NCI-H510A treated with DMSO at 0.1 percent for 48 hours (cell line): ENCODE data around the gene STK32B.

Experiments
- DNase-seq: peaks from one replicate; lab custom pipeline; 2025; lab: John Stamatoyannopoulos, UW

The STK32B gene

DNA sequence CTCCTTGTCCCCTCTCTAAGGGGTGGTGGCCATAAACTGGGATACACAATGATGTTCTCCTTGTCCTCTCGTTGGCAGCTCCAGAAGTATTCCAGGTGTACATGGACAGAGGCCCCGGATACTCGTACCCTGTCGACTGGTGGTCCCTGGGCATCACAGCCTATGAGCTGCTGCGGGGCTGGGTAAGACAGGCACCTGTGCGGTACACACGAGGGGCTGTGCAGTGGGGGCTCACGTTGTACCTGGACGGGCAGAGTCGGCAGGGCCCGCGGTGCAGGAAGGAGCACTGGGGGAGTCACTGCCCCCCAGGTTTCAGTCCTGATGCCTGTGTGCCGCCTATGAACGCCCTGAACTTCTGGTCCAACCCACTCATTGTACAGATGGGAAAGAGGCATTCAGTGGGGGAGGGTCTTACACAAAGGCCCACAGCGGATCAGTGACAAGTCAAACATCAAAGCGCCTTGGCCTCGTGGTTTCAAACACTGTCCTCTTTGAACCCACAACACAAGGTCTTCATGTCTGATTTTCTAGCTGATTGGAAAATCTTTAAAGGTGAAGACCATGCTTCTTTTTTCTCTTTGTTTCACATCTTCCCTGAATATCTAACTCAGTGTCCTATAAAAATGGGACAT lies 395.4 kb downstream of the STK32B start:
- no peak for DNase-seq

DNA sequence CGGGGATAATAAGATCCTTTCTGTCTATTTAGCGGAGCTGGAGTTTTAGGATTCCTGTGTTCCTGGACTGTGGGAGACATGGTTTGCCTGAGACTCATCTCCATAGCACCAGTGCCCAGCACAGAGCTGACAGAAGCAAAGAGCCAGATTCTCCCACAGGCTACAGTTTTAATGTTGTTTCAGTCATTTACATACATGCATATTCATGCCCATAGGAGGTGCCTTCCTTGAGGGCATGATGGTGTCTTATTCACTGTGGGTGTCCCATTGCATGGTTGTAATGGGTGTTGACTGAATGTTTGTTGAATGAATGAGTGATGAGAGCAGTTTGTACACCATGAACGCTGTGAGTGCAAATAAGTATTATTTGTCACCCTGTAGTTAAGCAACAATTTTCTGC lies 396.5 kb downstream of the STK32B start:
- DNase-seq = no peak

DNA sequence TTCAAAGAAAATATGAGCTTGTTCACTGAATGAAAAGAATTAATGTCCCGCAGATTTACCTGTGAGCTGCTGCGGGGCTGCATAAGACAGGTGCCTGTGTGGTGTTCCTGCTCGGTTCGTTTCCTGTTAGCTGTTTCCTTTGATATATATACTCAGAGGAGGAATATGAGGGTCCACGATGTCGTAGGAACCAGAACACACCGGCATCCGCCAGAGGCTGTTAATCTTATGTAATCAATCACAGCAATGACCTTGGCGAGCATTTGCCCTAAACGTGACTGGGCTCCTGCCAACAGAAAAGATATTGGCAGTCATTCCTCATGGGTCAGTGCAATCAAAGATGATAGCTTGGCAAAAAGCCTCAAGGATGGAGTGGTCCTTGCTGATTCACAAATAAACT lies 396.9 kb downstream of the STK32B start:
- DNase-seq = no peak

DNA sequence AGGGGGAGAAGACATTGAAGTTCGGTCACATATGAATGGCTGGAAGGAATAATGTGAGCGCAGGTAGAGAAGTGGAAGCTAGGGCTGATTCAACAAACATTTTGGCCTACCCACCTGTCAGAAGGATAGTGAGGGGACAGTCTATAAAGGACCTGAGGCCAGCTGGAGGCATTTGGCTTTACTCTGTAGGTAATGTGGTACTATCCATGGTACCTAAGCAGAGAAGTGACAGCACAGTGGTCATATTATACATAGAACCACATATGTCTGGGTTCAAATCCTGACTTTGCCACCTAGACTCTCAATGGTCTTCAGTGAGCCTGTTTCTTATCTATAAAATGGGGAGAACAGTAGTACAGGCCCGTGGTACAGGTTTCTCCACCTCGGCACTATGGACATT lies 400.0 kb downstream of the STK32B start:
- DNase-seq = no peak

DNA sequence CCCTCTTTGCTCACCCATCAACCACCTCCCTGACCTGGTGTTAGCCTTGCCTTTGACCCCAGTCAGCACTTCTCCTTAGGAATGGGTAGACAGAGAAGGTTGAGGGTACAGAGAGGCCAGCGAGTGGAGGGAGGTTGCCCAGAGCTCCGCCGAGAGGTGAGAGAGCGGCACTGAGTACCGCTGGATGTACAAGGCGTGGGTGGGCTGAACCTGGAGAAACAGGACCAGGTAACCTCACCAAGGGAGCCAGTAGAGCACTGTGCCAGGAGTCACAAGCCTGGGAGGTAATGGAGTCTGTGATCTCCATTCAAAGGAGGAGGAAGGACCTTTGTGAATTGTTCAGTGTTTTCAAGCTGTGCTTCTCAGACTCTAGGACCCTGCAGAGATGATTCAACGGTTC lies 400.9 kb downstream of the STK32B start:
- DNase-seq = no peak

DNA sequence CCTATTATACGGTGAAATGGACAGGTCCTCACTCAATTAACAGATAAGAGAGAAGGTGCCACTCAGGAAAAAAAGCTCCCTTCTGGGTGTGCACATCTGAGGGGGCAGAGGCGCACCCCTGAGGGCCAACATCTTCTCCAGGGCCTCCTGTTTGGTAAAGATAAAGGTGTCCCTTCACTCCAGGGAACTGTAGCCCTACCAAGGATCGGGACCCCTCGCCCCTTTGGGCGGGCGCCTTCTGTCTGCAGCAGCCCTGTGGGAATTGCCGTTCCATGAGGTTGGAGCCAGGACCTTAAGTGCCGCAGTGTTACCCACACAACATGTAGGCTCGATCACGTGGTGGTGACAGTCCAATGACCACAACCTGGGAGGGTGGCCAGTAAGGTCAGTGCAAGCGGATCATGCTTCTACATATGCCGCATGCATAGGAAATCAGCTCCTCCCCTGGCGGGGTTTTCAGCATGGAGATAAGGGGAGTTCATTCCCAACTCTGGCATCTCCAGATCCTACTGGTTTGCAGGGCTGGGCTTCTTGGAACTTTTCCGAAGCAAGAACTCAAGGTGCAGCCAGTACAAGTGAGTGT lies 403.8 kb downstream of the STK32B start:
- no peak for DNase-seq

DNA sequence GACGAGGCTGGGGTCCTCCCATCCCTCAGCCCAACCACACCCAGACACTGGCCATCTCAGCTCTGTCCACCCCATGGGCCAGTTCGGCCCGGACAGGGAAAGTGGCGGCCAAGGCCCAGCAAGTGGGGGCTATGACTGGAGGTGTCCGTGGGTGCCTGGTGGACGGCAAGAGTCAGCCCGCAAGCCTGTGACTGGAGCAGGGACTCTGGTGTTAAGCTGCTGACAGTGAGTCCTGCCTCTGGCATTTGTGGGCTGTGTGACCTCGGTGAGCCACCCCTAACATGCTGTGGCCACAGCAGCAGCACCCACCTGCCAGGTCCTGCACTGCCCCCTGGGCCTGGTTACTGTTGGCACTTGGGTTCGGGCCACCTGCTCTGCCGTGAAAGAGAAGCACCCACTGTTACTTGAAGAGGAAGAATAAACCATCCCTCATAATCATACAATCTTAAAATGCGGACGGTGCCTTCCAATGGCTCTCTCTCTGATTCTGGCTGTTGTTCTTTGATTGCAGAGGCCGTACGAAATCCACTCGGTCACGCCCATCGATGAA lies 405.1 kb downstream of the STK32B start:
- no peak for DNase-seq

DNA sequence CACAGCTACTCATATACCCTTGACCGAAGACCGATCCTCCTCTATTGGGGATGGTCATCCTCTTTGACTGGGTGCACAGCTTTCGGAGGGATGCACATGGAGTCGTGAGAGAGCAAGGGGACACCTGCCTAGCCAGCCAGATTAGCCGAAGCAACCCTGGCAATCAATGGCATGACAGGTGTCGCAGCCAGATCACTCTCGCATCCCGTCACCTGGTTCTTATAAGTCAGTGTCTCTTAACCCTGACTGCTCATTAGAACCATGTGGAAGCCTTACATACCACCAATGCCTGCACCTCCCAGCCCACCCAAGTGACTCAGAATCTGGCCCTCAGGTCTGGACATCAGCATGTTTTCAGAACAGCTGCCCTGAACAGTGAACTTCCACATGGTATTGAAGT lies 407.4 kb downstream of the STK32B start:
- DNase-seq = no peak

DNA sequence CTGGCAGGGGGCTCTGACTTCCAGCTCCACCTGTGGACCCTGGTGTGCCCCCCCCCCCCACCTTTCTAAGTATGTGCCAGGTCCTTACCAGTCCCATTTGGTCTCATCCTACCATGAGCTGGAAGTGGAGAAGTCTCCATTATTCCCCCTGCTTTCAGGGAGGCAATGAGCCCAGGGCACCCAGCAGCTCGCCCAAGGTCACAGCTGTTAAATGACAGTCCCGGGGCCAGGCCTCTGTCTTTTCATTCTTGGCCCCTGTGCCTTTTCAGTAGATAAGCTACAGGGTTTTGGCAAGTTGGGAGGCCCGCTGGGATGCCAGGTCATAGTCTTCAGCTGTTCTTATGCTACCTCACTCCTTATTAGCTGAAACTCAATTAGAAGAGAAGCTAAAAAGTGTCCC lies 408.0 kb downstream of the STK32B start:
- DNase-seq = no peak

DNA sequence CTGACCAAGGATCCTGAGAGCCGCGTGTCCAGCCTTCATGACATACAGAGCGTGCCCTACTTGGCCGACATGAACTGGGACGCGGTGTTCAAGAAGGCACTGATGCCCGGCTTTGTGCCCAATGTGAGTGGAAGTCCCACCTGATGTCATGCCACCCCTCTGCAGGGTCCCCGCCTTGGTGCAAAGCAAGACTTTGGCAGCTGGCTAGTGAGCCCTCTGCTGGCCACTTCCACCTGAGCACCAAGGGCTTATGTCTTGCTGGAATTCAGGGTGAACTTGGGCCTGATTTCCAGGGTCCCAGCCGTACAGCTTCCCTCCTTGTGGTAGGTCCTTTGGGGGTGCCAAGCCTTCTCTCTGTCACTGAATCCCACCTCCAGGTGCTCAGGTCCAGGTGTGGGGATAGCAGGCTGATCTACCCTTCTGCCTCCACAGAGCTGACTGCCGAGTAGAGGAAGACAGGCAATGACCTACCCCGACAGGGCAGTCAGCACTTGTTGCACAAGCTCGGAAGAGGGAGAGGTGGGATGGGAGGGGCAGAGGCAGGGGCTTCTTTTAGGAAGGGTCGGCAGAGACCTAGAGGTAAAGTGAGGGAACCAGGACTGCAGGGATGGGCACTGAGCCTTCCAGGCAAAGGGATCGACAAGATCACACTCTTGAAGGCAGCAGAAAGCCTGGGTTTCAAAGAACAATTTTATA lies 409.0 kb downstream of the STK32B start:
- DNase-seq = peak; percentile 32

DNA sequence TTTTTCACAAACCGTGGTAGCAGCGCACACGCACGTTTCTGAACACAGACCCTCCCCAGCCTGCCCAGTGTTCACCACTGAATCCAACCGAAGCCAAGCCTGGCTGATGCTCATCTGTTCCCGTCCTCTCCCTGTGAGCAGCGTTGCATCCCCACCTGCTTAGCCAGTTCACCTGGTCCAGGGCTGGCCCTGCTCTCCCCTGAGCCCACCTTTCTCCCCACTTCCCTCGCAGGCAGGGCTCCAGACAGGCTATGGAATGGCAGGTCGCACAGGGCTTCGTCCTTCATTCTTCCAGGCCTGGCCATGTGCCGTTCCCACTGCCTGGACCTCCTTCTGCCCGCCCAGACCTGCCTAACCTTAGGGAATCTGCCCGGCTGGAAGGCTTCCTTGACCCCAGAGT lies 410.2 kb downstream of the STK32B start:
- DNase-seq = no peak

DNA sequence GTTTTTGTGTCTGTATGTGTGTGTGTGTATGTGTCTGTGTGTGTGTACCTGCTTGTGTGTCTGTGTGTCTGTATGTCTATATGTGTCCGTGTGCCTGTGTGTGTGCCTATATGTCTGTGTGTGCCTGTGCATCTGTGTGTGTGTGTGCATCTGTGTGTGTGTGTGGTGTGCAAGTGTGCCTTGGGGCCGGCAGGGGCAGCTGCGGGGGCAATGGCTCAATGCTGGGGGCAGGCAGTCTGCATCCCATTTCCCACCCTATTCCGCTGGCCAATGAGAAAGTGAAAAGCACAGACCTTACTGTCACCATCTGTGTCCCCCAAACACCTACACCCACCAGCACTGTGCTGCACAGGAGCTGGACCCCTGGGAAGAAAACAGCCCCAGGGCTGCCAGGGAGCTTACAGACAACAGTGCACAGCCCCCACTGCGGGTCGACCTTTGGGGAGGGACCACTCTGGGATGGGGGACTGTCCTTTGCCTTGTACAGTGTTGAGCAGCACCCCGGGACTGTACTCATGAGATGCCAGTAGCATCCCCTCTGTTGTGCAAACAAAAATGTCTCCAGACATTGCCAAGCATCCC lies 411.1 kb downstream of the STK32B start:
- DNase-seq = no peak

DNA sequence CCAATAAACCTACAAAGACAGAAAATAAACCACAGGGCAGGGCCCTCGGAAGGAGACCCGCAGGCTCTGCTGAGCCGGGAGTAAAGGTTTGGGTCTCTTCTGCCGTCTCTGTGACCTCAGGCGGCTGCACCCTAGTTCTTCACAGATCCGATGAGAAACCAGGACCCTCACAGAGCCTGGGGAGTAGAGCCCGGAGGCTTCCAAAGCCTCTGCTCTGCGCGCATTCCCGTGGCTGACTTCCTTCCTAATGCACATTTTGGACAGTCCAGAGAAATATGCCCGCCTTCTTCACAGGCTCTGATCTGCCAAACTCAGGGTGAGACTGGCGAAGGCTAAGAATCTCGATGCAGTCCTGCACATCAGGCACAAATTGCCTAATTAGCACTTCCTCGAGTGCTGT lies 411.6 kb downstream of the STK32B start:
- no peak for DNase-seq

DNA sequence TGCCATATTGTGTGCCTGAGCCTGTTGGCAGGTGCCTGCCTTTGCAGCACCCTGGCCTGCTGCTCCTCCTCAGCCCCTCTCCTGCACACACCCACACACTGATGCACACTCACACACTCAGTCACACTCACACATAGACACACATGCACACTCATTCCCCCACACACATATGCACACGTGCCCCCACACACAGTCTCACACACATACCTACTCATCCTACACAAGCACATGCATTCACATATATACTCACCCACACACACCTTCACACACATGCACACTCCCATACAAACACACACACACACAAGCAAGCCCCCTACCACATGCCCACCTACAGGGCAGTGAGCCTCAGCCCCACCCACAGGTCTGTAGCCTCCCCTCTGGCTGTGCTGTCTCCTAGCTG lies 412.1 kb downstream of the STK32B start:
- DNase-seq = no peak

DNA sequence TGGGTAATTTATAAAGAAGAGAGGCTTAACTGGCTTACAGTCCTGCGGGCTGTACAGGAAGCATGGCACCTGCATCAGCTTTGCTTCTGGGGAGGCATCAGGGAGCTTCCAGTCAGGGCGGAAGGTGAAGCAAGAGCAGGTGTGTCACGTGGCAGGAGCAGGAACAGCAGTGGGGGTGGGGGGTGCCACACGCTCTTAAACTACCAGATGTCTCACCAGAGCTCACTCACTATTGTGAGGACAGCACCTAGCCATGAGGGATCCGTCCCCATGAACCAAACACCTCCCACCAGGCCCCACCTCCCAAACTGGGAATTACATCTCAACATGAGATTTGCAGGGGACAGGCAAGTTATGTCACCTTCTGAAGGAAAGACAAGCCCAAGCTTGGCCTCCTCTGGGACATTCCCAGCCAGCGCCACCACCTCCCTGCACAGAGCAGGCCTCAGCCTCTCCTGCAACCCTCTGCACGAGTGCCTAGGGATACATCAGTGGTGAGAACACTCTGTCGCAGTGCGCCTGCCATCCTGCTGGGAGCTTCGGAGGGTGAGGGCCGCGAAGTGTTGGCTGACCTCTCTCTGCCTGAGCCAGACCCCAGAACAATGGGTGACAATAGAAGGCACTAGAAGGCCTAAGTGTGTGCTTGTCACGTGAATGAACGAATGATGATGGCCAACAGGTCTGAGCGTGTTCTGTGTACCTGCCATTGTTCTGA lies 412.8 kb downstream of the STK32B start:
- DNase-seq = no peak

DNA sequence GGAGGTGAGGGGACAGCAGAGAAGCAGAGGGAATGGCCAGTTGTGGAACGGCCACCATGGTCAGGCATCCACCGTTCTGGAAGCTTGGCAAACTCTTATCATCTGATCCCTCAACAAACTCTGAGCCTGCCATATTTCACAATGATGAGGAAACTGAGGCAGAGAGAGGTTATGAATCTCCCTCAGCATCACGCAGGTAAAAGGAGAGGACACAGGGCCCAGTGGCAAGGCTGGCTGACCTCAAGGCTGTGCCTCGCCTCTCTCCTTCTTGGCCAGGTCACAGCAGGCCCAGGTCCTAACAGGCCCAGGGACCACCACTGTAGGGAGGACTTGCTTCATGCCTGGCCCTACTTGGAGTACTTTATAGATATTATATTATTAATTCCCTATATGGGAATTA lies 414.2 kb downstream of the STK32B start:
- no peak for DNase-seq

DNA sequence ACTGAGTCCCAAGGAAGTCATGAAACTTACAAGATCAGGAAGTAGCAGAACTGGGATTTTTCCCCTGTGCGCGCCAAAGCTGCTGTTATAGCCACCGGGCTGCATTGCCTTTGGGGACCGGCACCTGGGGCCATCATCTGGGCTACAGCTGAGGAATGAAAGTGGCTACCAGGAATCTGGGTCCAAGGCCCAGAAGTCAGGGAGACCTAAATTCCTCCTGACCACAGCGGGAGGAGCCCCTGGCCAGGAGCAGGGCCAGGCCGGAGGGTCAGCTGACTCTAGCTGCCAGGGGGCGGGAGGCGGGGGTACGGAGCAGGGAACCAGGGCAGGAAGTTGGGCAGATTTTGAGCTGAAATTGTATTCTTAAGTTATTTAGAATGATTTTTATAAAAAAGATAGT lies 414.7 kb downstream of the STK32B start:
- no peak for DNase-seq

DNA sequence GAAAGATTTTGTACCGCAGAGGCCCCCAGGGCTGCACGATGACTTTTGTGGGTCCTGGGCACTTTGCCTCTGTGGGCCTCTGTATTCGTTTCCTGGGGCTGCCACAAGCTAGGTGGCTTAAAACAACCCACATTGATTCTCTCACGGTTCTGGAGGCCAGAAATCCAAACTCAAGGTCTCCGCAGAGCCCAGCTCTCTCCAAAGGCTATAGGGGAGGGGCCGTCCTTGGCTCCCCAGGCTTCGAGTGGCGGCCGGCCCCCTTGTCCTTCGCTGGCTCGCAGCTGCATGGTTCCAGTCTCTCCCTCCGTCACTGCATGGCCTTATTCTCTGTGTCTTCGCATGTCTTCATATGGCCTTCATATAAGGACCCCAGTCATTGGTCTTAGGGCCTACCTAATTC lies 415.8 kb downstream of the STK32B start:
- DNase-seq = no peak

DNA sequence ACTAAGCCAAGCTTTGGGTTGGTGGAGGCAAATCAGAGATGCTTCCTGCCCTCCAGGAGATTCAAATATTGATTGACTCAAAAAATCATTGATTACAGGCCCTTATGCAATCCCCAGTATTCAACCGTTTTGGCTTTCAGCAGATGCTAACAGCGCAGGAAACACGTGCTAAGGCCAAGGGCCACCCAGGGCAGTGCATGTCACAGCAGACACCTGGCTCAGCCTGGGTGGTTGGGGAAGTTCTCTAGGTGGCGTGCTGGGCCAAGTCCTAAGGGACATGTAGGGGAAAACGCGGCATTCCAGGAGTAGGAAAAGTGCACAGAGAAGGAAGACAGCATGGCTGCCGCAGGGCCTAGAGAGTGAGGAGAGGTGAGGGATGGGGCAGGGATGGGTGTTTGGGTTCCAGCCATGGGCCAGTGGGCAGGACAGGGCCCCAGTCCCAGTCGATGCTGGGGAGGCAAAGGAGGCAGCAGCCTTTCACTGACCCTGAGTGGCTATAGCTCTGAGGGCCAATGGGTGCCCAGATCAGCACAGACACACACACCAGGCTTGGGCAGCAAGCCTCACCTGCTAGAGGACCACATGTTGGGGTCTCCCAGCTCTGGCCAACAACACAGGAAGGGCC lies 418.0 kb downstream of the STK32B start:
- no peak for DNase-seq

DNA sequence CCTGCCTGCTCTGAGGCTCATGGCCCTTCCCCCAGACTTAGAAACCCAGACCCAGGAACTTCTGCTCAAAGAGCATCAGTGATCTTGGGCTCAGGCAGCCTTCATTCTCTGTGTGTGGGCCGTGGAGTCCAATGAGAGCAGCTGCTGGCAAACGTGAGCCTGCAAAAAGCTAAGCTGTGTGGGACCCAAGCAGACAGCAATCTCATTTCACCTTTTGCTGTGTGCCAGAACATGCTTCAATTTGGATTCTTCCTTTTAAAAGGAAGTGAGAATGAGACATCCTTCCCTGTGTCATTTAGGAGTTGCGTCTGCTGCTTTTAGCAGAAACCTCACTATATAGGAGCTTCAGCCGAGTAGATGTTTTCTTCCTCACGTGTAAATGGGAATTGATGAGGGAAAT lies 418.6 kb downstream of the STK32B start:
- no peak for DNase-seq

DNA sequence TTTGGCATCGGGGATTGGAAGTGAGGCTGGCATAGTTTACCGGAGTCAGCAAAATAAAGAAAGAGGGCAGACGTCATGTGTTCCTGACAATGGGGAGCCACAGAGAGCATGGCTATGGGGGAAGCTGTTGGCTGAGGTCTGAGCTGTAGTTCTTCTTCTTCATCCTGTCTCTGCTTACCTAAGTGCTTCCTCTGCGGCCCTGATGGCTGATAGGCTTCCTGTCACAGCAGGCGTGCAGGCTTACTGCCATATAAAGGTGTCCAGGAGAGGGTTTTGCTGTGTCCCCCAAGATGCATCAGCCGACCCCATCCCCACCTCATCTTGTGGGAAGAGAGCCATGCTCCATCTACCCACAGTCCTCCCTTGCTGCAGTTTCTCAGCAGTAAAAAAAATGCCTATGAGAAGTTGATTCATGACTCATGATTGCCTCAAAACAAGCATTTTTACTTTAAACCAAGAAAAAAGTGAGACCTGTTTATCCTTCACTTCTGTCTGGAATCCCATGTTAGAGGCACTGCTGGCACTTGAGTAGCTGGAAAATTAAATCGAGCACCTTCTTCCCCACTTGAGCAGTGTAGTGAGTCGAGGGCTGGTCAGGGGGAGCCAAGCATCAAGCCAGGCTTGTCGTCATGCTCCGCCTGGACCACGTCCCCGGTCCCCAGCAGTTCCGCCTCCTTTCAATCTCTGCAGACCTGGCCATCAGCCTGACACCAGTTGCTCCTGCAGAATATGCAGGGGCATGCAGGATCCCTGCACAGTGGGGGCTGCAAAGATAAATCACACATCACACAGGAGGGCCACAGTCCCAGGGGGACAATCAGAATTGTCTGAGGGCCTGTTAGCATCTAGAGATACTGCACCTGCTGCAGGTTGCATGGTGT lies 419.3 kb downstream of the STK32B start:
- DNase-seq = no peak
